ENCODE measurements around the gene ARHGEF1.

- no peak for TF ChIP-seq CTCF (optimal IDR thresholded peaks at IDR 0.05 in 1 of 3, IDR thresholded peaks at IDR 0.05 in 1 of 3, conservative IDR thresholded peaks at IDR 0.05 in 1 of 3; ENCODE audit: extremely low read depth in 1 of 3, insufficient read depth in 2 of 3, low read length in 3 of 3)
- no peak for TF ChIP-seq EZH2 (IDR thresholded peaks at IDR 0.05; ENCODE audit: low read length)
Measured at GRCh38 chr19:41918095-41918494, 35.1 kb downstream of the ARHGEF1 start.
